ENCODE results near the gene PPARG.

DNA sequence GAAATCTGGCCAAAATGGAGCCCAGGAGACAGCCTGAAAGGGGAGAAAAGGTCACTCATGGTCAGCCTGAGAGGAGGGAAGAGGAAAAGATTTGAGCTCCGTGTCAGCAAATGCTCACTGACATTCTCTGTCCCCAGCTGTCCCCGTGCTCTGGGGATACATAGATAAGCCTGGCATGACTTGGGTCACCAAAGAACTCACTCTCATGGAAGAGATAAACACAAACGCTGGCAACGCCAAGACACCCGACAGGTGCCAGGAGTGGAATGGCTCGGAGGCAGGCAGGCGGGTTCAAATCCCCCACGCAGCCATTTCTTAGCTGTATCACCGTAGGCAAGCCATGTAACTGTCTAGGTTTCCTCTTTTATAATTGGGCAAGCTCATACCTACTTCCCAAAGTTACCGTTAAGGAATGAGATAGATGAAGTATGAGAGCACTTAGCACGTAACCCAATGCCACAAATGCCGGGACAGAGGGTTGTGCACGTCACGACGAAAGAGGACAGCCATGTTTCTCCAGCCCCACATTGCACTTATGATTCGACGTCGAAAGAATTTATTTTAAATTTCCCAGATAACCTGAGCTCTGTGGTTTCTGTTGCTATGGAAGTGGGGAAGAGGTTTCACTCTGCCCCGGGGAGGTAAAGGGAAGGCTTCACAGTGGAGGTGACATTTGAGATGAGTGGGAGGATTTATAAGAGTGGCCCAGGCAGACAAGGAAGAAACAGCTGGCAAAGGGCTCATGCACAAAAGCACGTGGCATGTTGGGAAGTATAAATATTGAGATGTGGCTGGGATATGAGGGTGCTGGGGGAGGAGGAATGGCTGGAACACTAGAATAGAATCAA lies 154.0 kb downstream of the PPARG start:
- TF ChIP-seq, protein P1, sequence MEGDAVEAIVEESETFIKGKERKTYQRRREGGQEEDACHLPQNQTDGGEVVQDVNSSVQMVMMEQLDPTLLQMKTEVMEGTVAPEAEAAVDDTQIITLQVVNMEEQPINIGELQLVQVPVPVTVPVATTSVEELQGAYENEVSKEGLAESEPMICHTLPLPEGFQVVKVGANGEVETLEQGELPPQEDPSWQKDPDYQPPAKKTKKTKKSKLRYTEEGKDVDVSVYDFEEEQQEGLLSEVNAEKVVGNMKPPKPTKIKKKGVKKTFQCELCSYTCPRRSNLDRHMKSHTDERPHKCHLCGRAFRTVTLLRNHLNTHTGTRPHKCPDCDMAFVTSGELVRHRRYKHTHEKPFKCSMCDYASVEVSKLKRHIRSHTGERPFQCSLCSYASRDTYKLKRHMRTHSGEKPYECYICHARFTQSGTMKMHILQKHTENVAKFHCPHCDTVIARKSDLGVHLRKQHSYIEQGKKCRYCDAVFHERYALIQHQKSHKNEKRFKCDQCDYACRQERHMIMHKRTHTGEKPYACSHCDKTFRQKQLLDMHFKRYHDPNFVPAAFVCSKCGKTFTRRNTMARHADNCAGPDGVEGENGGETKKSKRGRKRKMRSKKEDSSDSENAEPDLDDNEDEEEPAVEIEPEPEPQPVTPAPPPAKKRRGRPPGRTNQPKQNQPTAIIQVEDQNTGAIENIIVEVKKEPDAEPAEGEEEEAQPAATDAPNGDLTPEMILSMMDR (conservative IDR thresholded peaks at IDR 0.05; ENCODE audit: low read depth in 2 of 2) = no peak
- TF ChIP-seq POLR2AphosphoS5 (IDR thresholded peaks at IDR 0.05; ENCODE audit: low read depth) = no peak
- TF ChIP-seq NANOG (IDR thresholded peaks at IDR 0.05; ENCODE audit: borderline replicate concordance) = no peak
- TF ChIP-seq CREB1 (CRISPR knock-in tag; IDR thresholded peaks at IDR 0.05; ENCODE audit: low read depth) = no peak
- TF ChIP-seq, protein P2, sequence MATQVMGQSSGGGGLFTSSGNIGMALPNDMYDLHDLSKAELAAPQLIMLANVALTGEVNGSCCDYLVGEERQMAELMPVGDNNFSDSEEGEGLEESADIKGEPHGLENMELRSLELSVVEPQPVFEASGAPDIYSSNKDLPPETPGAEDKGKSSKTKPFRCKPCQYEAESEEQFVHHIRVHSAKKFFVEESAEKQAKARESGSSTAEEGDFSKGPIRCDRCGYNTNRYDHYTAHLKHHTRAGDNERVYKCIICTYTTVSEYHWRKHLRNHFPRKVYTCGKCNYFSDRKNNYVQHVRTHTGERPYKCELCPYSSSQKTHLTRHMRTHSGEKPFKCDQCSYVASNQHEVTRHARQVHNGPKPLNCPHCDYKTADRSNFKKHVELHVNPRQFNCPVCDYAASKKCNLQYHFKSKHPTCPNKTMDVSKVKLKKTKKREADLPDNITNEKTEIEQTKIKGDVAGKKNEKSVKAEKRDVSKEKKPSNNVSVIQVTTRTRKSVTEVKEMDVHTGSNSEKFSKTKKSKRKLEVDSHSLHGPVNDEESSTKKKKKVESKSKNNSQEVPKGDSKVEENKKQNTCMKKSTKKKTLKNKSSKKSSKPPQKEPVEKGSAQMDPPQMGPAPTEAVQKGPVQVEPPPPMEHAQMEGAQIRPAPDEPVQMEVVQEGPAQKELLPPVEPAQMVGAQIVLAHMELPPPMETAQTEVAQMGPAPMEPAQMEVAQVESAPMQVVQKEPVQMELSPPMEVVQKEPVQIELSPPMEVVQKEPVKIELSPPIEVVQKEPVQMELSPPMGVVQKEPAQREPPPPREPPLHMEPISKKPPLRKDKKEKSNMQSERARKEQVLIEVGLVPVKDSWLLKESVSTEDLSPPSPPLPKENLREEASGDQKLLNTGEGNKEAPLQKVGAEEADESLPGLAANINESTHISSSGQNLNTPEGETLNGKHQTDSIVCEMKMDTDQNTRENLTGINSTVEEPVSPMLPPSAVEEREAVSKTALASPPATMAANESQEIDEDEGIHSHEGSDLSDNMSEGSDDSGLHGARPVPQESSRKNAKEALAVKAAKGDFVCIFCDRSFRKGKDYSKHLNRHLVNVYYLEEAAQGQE (IDR thresholded peaks at IDR 0.05; ENCODE audit: unreplicated experiment) = no peak
- TF ChIP-seq EZH2 (IDR thresholded peaks at IDR 0.05; ENCODE audit: low read depth, unreplicated experiment) = no peak
